Stimulated activated naive B cell treated with anti-CD40 and anti-IgM and Interleukin-4, amounts not matched to agents 10 μg/mL and 1 μg/mL and 100 μg/mL, for 72 hours (primary cell): ENCODE results near the gene ARL6IP6.
A peak's percentile ranks its signal among the peaks of the same experiment; 100 is the strongest.
"Not testable (repeated sequence)": the region's sequence is repeated elsewhere in the genome, so short reads cannot be mapped to it uniquely, and the experiment has no call there.

Experiments used
- ATAC-seq, 2 donors: fragments of 150-1000 bp; cut with Tn5 transposase; replicated peaks; 2 replicates each; pipeline ENCODE4 v1.10.0; 2021; ENCODE audit warnings: moderate library complexity in 1 of 2
- DNase-seq: peaks from one replicate; pipeline ENCODE4 v3.0.0; 2021
- H3K27ac Mint-ChIP-seq: one replicate; pipeline ENCODE4 v1.8.0; 2022; ENCODE audit warnings: mild to moderate bottlenecking, mixed read lengths
- H3K27me3 Mint-ChIP-seq, 2 donors: one replicate each; pipeline ENCODE4 v1.8.0; 2022; ENCODE audit warnings: mixed read lengths in 2 of 2
- H3K36me3 Mint-ChIP-seq, 2 donors: one replicate each; pipeline ENCODE4 v1.8.0; 2022; ENCODE audit warnings: mixed read lengths in 2 of 2, mild to moderate bottlenecking in 1 of 2
- H3K4me1 Mint-ChIP-seq, 2 donors: one replicate each; pipeline ENCODE4 v1.8.0; 2022; ENCODE audit warnings: mixed read lengths in 2 of 2, mild to moderate bottlenecking in 1 of 2
- H3K4me3 Mint-ChIP-seq, 2 donors: one replicate each; pipeline ENCODE4 v1.8.0; 2022; ENCODE audit warnings: mild to moderate bottlenecking in 2 of 2, mixed read lengths in 2 of 2, moderate library complexity in 1 of 2
- H3K9me3 Mint-ChIP-seq, 2 donors: one replicate each; pipeline ENCODE4 v1.8.0; 2022; ENCODE audit warnings: mixed read lengths in 2 of 2, mild to moderate bottlenecking in 1 of 2

ARL6IP6 gene

DNA sequence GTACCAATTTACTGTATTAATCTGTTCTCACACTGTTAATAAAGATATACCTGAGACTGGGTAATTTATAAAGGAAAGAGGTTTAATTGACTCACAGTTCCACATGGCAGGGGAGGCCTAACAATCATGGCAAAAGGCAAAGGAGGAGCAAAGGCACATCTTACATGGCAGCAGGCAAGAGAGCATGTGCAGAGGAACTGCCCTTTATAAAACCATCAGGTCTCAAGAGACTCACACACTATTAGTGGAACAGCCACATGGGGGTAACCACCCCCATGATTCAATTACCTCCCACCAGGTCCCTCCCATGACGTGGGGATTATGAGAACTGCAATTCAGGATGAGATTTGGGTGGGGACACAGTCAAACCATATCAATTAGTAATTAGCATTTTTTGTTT lies 21.3 kb downstream of the ARL6IP6 start:
- not testable (repeated sequence) for DNase-seq, H3K9me3 Mint-ChIP-seq, ATAC-seq, H3K27ac Mint-ChIP-seq, H3K4me3 Mint-ChIP-seq, H3K27me3 Mint-ChIP-seq, H3K4me1 Mint-ChIP-seq
- peaks cover 33 to 40% of the 10 kb centered on the region in 2 donors for H3K36me3 Mint-ChIP-seq

- Mint-ChIP-seq H3K36me3 (peaks cover 33 to 44% of the 10 kb centered on the region in 2 donors), H3K4me3 (no peak overlapping the region), H3K4me1 (peaks cover 0 to 6% of the 10 kb centered on the region in 2 donors), H3K9me3 (peaks cover 7 to 9% of the 10 kb centered on the region in 2 donors), H3K27ac (no peak overlapping the region), H3K27me3 (no peaks in the 10 kb centered on the region)
- ATAC-seq (peak; percentile 51 to 53), DNase-seq (no peak)
Observed at GRCh38 chr2:152740743-152741328, 22.4 kb downstream of the ARL6IP6 start.

DNA sequence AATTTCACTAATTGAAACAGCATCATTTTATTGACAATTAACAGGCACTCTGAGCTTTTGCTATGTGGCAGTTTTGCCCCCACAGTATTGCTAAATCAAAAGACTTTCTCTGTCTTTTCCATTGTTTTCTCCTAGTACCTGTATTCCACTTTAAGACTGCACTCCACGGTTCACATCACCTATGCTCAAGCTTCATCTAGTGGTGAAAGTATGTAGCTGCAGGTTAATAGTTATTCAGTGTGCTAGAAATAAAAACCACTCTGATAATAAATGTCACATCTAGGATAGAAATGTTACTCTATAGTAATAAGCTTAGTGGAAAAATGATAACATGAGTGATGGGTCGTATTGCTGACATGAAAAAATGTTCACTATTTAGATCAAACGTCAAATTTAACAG lies 24.6 kb downstream of the ARL6IP6 start:
- Mint-ChIP-seq H3K4me1 (peaks cover 0 to 1% of the 10 kb centered on the region in 2 donors), H3K9me3 (peaks cover 7 to 9% of the 10 kb centered on the region in 2 donors), H3K36me3 (peaks cover 25 to 31% of the 10 kb centered on the region in 2 donors), H3K4me3 (no peak overlapping the region), H3K27me3 (no peaks in the 10 kb centered on the region), H3K27ac (no peak overlapping the region)
- ATAC-seq (peak in 1 of 2 donors; percentile 48), DNase-seq (no peak)

GRCh38 chr2:152747751-152748150 lies 29.3 kb downstream of the ARL6IP6 start:
- H3K27ac Mint-ChIP-seq, H3K4me3 Mint-ChIP-seq, H3K27me3 Mint-ChIP-seq: not testable (repeated sequence)

DNA sequence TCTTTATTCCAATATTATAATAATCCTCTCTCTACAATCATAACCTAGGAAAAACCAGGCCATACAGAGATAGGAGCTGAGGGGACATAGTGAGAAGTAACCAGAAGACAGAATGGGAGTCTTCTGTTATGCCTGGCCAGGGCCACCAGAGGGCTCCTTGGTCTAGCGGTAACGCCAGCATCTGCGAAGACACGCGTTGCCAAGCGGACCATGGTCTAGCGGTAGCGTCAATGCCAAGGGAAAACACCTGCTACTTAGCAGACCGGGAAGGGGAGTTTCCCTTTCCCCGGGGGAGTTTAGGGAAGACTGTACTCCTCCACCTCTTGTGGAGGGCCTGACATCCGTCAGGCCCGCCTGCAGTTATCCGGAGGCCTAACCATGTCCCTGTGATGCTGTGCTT lies 36.6 kb downstream of the ARL6IP6 start:
- no peaks in the 10 kb centered on the region for H3K27me3 Mint-ChIP-seq
- ATAC-seq = no peak
- no peak overlapping the region for H3K4me3 Mint-ChIP-seq
- H3K4me1 Mint-ChIP-seq = peaks cover 0 to 10% of the 10 kb centered on the region in 2 donors
- peaks cover 0 to 2% of the 10 kb centered on the region in 2 donors for H3K9me3 Mint-ChIP-seq
- peaks cover 26 to 44% of the 10 kb centered on the region in 2 donors for H3K36me3 Mint-ChIP-seq
- H3K27ac Mint-ChIP-seq = no peak overlapping the region
- DNase-seq = peak; percentile 21

More at GRCh38 chr2:152747751-152748150, 29.3 kb downstream of the ARL6IP6 start:
- DNase-seq, H3K9me3 Mint-ChIP-seq, ATAC-seq, H3K4me1 Mint-ChIP-seq: not testable (repeated sequence)
- peaks cover 18 to 34% of the 10 kb centered on the region in 2 donors for H3K36me3 Mint-ChIP-seq

DNA sequence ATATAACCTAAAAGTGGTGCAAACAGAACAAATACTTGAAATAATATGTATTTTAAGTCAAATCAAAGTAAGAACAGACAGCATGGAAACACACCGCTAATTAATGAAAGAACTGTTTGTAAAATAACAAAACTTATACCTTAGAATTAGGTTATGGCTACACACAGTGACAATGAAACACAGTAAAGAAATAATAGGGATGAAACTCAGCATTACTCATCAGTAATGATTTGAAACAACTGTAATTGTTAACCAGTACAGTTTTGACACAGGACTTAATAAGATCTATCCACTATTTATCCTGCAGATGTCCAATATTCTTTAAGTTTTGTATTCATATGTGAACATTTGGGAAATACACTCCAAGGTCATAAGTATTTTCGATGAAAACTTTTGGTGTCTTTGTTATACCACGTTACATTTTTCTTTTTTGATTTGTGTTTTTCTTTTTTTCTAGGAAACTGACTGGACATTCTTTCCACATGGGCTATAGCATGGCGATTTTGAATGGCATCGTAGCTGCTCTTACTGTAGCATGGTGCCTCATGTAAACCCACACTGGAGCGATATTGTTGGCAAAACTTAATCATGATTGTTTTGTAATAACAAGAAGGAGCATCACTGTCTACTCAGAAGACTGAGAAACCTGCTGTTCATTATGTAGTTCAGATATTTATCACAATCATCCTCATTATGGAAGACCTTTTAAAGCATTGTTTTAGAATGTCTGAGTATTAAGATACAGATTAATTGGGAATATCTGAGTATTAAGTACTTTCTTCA lies 41.1 kb downstream of the ARL6IP6 start:
- ATAC-seq (no peak), DNase-seq (no peak)
- peaks cover 23 to 35% of the 10 kb centered on the region in 2 donors for H3K36me3 Mint-ChIP-seq
- peaks cover 0 to 2% of the 10 kb centered on the region in 2 donors for H3K9me3 Mint-ChIP-seq
- H3K27me3 Mint-ChIP-seq = no peaks in the 10 kb centered on the region
- no peak overlapping the region for H3K4me3 Mint-ChIP-seq
- H3K4me1 Mint-ChIP-seq = peaks cover 0 to 5% of the 10 kb centered on the region in 2 donors
- H3K27ac Mint-ChIP-seq = no peak overlapping the region

DNA sequence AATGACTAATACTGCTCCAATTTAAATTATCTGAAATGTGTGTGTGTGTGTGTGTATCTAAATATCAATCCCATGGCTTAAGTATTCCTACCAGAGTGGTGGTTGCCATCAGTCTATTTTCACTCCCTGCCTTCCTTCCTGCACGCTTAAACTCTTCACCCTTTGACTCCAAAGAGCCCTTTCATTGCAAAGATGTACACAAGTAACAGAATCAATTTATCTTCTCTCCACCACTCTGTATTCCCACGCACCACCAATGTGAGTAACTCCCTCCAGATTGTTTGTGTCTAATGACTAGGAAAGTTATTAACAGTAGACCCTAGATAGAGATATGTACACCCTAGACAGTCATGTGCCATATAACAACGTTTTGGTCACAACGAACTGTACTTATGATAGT lies 42.8 kb downstream of the ARL6IP6 start:
- DNase-seq (no peak), ATAC-seq (no peak)
- peaks cover 16 to 25% of the 10 kb centered on the region in 2 donors for H3K36me3 Mint-ChIP-seq
- H3K9me3 Mint-ChIP-seq = no peaks in the 10 kb centered on the region
- no peaks in the 10 kb centered on the region for H3K27me3 Mint-ChIP-seq
- H3K4me3 Mint-ChIP-seq = no peak overlapping the region
- H3K4me1 Mint-ChIP-seq = no peaks in the 10 kb centered on the region
- H3K27ac Mint-ChIP-seq = no peak overlapping the region

- Mint-ChIP-seq H3K36me3 (peaks cover 12 to 18% of the 10 kb centered on the region in 2 donors), H3K27me3 (no peaks in the 10 kb centered on the region), H3K27ac (no peak overlapping the region), H3K9me3 (no peaks in the 10 kb centered on the region), H3K4me3 (no peak overlapping the region), H3K4me1 (no peaks in the 10 kb centered on the region)
- DNase-seq (no peak), ATAC-seq (no peak)
Observed at GRCh38 chr2:152762202-152762601, 43.8 kb downstream of the ARL6IP6 start.

GRCh38 chr2:152763208-152763607 lies 44.8 kb downstream of the ARL6IP6 start:
- not testable (repeated sequence) for H3K4me3 Mint-ChIP-seq, H3K27ac Mint-ChIP-seq, H3K9me3 Mint-ChIP-seq, ATAC-seq, H3K27me3 Mint-ChIP-seq, H3K4me1 Mint-ChIP-seq, DNase-seq
- H3K36me3 Mint-ChIP-seq = peaks cover 12 to 18% of the 10 kb centered on the region in 2 donors

GRCh38 chr2:152763651-152764050 lies 45.2 kb downstream of the ARL6IP6 start:
- DNase-seq (no peak), ATAC-seq (no peak)
- no peaks in the 10 kb centered on the region for H3K27me3 Mint-ChIP-seq
- no peaks in the 10 kb centered on the region for H3K4me1 Mint-ChIP-seq
- H3K9me3 Mint-ChIP-seq = peaks cover 0 to 2% of the 10 kb centered on the region in 2 donors
- H3K27ac Mint-ChIP-seq = no peak overlapping the region
- no peak overlapping the region for H3K4me3 Mint-ChIP-seq
- H3K36me3 Mint-ChIP-seq = peaks cover 12 to 18% of the 10 kb centered on the region in 2 donors

DNA sequence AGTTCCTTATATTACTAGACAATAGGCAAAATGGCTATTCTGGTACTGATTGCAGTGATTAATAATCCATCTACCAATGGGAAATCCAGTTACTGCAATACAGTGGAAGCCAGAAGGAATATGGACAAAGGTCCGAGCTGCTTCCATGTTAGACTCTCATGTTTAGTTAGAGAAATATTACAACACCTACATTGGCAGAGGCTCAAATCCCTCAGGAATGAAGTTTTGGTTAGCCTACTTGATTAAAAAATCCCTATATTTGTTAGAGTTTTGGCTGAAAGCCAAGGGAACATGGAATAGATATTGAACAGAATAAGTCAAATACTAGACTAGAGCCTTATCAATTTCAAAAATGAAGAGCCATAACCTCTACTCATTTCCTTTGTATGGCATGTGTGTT lies 48.5 kb downstream of the ARL6IP6 start:
- peaks cover 10 to 11% of the 10 kb centered on the region in 2 donors for H3K36me3 Mint-ChIP-seq
- no peaks in the 10 kb centered on the region for H3K4me1 Mint-ChIP-seq
- ATAC-seq = no peak
- no peak for DNase-seq
- no peak overlapping the region for H3K4me3 Mint-ChIP-seq
- no peak overlapping the region for H3K27ac Mint-ChIP-seq
- H3K27me3 Mint-ChIP-seq = no peaks in the 10 kb centered on the region
- peaks cover 0 to 2% of the 10 kb centered on the region in 2 donors for H3K9me3 Mint-ChIP-seq

- Mint-ChIP-seq H3K4me3 (no peak overlapping the region), H3K36me3 (no peaks in the 10 kb centered on the region), H3K27ac (no peak overlapping the region), H3K27me3 (peaks cover 5 to 13% of the 10 kb centered on the region in 2 donors), H3K4me1 (no peaks in the 10 kb centered on the region), H3K9me3 (no peaks in the 10 kb centered on the region)
- no peak for ATAC-seq
- no peak for DNase-seq
Observed at GRCh38 chr2:152781175-152781574, 62.8 kb downstream of the ARL6IP6 start.

- Mint-ChIP-seq H3K9me3 (peaks cover 5 to 6% of the 10 kb centered on the region in 2 donors), H3K4me1 (no peaks in the 10 kb centered on the region)
Observed at GRCh38 chr2:152782171-152782570, 63.8 kb downstream of the ARL6IP6 start.

GRCh38 chr2:152790883-152791282 lies 72.5 kb downstream of the ARL6IP6 start:
- ATAC-seq (no peak), DNase-seq (no peak)
- peaks cover 5 to 11% of the 10 kb centered on the region in 2 donors for H3K9me3 Mint-ChIP-seq
- H3K4me1 Mint-ChIP-seq = no peaks in the 10 kb centered on the region
- no peak overlapping the region for H3K4me3 Mint-ChIP-seq
- peaks cover 0 to 5% of the 10 kb centered on the region in 2 donors for H3K27me3 Mint-ChIP-seq
- H3K27ac Mint-ChIP-seq = no peak overlapping the region
- no peaks in the 10 kb centered on the region for H3K36me3 Mint-ChIP-seq

More at GRCh38 chr2:152782171-152782570, 63.8 kb downstream of the ARL6IP6 start:
- no peak overlapping the region for H3K27ac Mint-ChIP-seq
- no peaks in the 10 kb centered on the region for H3K36me3 Mint-ChIP-seq
- ATAC-seq (no peak), DNase-seq (no peak)
- peaks cover 5 to 16% of the 10 kb centered on the region in 2 donors for H3K27me3 Mint-ChIP-seq
- no peak overlapping the region for H3K4me3 Mint-ChIP-seq

- no peaks in the 10 kb centered on the region for H3K27me3 Mint-ChIP-seq
- H3K4me3 Mint-ChIP-seq = no peak overlapping the region
- DNase-seq (no peak), ATAC-seq (no peak)
- no peaks in the 10 kb centered on the region for H3K36me3 Mint-ChIP-seq
- no peak overlapping the region for H3K27ac Mint-ChIP-seq
- H3K4me1 Mint-ChIP-seq = no peaks in the 10 kb centered on the region
- H3K9me3 Mint-ChIP-seq = peaks cover under 1 to 6% of the 10 kb centered on the region in 2 donors
Observed at GRCh38 chr2:152791979-152792378, 73.6 kb downstream of the ARL6IP6 start.
